Fibroblast of pulmonary artery (primary cell): ENCODE data around the gene PHACTR4.

Experiments used
- DNase-seq: peaks from one replicate; pipeline ENCODE4 v3.0.0-alpha.2; 2010; ENCODE audit warnings: low read depth
- H3K4me3 ChIP-seq: replicated peaks from 2 replicates; pipeline ENCODE4 v1.5.1; 2011; ENCODE audit warnings: low read depth, mild to moderate bottlenecking, control low read depth, low read length, moderate library complexity
- TF ChIP-seq, protein P1 (sequence below): IDR thresholded peaks from 2 replicates; pipeline ENCODE4 v1.5.1; 2011; ENCODE audit warnings: mild to moderate bottlenecking, control low read depth, low read length, inconsistent platforms; ENCODE audit errors: missing control alignments

PHACTR4 gene

DNA sequence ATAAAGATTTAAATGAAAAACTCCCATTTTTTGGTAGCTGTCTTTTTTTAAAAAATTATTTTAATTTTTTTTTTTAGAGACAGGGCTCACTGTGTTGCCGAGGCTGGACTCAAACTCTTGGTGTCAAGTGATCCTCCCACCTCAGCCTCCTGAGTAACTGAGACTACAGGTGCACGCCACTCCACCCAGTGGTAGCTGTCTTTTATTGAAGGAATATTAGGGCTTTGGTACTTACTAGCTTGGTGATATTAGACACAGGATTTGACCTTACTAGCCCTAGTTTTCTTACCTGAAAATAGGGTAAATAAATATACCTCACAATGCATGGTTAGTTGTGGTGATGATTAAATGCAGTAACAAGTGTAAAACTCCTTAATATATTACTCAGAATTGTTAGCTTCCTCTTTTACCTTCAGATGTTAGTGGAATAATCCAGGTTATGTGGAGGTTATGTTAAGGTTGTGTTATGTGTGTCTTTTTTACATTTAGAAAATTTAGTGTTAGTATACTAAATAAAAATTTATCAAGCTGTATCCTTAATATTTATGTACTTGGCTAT lies 66.8 kb downstream of the PHACTR4 start:
- no peak overlapping the region for H3K4me3 ChIP-seq
- TF ChIP-seq, protein P1, sequence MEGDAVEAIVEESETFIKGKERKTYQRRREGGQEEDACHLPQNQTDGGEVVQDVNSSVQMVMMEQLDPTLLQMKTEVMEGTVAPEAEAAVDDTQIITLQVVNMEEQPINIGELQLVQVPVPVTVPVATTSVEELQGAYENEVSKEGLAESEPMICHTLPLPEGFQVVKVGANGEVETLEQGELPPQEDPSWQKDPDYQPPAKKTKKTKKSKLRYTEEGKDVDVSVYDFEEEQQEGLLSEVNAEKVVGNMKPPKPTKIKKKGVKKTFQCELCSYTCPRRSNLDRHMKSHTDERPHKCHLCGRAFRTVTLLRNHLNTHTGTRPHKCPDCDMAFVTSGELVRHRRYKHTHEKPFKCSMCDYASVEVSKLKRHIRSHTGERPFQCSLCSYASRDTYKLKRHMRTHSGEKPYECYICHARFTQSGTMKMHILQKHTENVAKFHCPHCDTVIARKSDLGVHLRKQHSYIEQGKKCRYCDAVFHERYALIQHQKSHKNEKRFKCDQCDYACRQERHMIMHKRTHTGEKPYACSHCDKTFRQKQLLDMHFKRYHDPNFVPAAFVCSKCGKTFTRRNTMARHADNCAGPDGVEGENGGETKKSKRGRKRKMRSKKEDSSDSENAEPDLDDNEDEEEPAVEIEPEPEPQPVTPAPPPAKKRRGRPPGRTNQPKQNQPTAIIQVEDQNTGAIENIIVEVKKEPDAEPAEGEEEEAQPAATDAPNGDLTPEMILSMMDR: no peak
- DNase-seq: no peak

GRCh38 chr1:28437264-28437923 lies 67.9 kb downstream of the PHACTR4 start:
- H3K4me3 ChIP-seq: no peak overlapping the region
- TF ChIP-seq, protein P1: no peak
- DNase-seq: peak; percentile 72

GRCh38 chr1:28437924-28438699 lies 68.6 kb downstream of the PHACTR4 start:
- TF ChIP-seq, protein P1: no peak
- peak overlapping the region; percentile 20 for H3K4me3 ChIP-seq
- peak; percentile 97 for DNase-seq

GRCh38 chr1:28439320-28439719 lies 69.8 kb downstream of the PHACTR4 start:
- TF ChIP-seq, protein P1: no peak
- no peak overlapping the region for H3K4me3 ChIP-seq
- no peak for DNase-seq

DNA sequence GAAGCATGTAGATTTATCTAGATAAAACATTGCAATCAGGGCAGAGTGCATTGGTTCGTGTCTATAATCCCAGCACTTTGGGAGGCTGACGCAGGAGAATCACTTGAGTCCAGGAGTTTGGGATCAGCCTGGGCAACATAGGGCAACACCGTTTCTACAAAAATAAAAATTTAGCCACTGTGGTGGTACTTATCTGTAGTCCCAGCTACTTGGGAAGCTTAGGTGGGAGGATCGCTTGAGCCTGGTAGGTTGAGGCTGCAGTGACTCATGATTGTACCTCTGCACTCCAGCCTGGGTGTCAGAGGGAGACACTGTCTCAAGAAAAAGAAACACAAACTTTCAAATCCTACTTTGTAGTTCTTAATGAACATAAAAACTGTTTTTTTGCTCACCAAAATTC lies 72.1 kb downstream of the PHACTR4 start:
- no peak overlapping the region for H3K4me3 ChIP-seq
- DNase-seq: no peak

DNA sequence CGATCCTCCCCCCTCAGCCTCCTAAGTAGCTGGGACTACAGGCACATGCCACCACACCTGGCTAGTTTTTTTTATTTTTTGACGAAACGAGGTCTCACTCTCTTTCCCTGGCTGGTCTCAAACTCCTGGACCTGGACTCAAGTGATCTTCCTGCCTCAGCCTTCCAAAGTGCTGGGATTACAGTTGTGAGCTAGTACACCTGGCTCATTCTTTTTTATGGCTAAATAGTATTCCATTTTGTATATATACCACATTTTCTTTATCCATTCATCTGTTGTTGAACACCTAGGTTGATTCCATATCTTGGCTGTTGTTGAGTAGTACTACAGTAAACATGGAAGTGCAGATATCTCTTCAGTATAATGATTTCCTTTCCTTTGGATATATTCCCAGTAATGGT lies 74.0 kb downstream of the PHACTR4 start:
- DNase-seq: no peak
- no peak overlapping the region for H3K4me3 ChIP-seq
- TF ChIP-seq, protein P1: no peak

More for the DNA sequence above, 72.1 kb downstream of the PHACTR4 start:
- TF ChIP-seq, protein P1: no peak
